Transverse colon (tissue), 3 donors: Measurements from ENCODE around the gene ABCC2.

ENCODE experiments used
- POLR2A ChIP-seq: fragments of 450-650 bp; IDR thresholded peaks from one replicate; pipeline ENCODE4 v1.6.1; 2016; ENCODE audit warnings: antibody characterized with exemption, mild to moderate bottlenecking, moderate library complexity
- TF ChIP-seq, protein P1 (sequence below), 5 experiments: fragments of 200-600 bp in 3 of 5; fragments of 450-650 bp in 2 of 5; sonication (generic) in 3 of 5; IDR thresholded peaks; 1 replicate in 2 of 5; 2 replicates in 3 of 5; pipeline ENCODE4 v1.5.1; 2016 to 2017; ENCODE audit warnings: antibody characterized with exemption in 5 of 5, inconsistent platforms in 3 of 5, mild to moderate bottlenecking in 2 of 5, moderate library complexity in 1 of 5

DNA sequence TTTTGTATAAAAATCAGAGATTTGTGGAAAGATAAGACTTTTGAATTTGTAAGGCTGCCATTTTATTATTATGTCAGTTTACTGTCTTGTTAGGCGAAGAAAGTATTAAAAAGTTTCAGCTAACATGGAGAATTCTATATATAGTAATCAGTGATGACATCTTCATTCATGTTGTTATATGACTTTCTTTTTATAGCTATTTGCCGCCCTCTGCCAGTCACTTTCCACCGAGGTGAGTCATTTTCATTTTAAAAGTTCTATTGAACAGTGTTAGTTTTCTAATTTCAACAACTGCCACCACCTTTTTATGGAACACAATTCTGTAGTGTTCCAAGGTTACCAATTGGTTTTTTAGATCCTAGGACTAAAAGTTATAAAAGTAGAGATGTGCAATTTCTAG lies 38.6 kb upstream of the ABCC2 start:
- TF ChIP-seq, protein P1, sequence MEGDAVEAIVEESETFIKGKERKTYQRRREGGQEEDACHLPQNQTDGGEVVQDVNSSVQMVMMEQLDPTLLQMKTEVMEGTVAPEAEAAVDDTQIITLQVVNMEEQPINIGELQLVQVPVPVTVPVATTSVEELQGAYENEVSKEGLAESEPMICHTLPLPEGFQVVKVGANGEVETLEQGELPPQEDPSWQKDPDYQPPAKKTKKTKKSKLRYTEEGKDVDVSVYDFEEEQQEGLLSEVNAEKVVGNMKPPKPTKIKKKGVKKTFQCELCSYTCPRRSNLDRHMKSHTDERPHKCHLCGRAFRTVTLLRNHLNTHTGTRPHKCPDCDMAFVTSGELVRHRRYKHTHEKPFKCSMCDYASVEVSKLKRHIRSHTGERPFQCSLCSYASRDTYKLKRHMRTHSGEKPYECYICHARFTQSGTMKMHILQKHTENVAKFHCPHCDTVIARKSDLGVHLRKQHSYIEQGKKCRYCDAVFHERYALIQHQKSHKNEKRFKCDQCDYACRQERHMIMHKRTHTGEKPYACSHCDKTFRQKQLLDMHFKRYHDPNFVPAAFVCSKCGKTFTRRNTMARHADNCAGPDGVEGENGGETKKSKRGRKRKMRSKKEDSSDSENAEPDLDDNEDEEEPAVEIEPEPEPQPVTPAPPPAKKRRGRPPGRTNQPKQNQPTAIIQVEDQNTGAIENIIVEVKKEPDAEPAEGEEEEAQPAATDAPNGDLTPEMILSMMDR (IDR thresholded peaks at IDR 0.05): no peak
- TF ChIP-seq POLR2A: no peak
